B cell (primary cell): Measurements from ENCODE around the gene WDR47.

Source experiments
- EZH2 ChIP-seq: IDR thresholded peaks from 2 replicates; pipeline ENCODE4 v1.6.1; 2012; ENCODE audit warnings: borderline replicate concordance, low read depth, mild to moderate bottlenecking, moderate library complexity, low read length; ENCODE audit not compliant: insufficient read depth, poor library complexity, severe bottlenecking
- TF ChIP-seq, protein P1 (sequence below): fragments of 200-600 bp; IDR thresholded peaks from one replicate; pipeline ENCODE4 v1.8.0; 2022; ENCODE audit warnings: antibody characterized with exemption, mild to moderate bottlenecking

DNA sequence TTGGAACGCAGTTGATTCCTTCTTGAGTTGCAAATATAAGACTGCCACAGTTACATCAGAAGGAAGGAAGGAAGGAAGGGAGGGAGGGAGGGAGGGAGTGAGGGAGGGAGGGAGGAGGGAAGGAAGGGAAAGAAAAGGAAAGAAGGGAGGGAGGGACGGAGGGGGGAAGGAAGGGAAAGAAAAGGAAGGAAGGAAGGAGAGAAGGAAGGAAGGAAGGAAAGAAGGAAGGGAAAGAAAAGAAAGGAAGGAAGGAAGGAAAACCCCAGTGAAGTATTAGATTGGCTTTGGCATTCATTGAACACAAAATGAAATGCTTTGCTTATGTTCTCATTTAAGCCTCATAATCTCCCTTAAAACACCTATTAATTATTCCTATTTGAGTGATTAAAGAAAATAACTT is 6.4 kb upstream of the WDR47 start:
- no peak for TF ChIP-seq EZH2
- TF ChIP-seq, protein P1, sequence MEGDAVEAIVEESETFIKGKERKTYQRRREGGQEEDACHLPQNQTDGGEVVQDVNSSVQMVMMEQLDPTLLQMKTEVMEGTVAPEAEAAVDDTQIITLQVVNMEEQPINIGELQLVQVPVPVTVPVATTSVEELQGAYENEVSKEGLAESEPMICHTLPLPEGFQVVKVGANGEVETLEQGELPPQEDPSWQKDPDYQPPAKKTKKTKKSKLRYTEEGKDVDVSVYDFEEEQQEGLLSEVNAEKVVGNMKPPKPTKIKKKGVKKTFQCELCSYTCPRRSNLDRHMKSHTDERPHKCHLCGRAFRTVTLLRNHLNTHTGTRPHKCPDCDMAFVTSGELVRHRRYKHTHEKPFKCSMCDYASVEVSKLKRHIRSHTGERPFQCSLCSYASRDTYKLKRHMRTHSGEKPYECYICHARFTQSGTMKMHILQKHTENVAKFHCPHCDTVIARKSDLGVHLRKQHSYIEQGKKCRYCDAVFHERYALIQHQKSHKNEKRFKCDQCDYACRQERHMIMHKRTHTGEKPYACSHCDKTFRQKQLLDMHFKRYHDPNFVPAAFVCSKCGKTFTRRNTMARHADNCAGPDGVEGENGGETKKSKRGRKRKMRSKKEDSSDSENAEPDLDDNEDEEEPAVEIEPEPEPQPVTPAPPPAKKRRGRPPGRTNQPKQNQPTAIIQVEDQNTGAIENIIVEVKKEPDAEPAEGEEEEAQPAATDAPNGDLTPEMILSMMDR: no peak
